ENCODE measurements around the gene TSPAN33.
"Not testable (repeated sequence)": the region's sequence is repeated elsewhere in the genome, so short reads cannot be mapped to it uniquely, and the experiment has no call there.

TSPAN33 gene

GRCh38 chr7:129144095-129144833, at the start of gene TSPAN33:
Gene TSPAN33 (plus strand): TSS chr7:129144707. CDS start chr7:129144981, 274 bp downstream.
- peak; percentile 13 for DNase-seq

GRCh38 chr7:129095258-129095657, 49.2 kb upstream of the TSPAN33 start:
- no peak for DNase-seq

- DNase-seq, result no peak
Measured at GRCh38 chr7:129098409-129099084, 46.0 kb upstream of the TSPAN33 start.

GRCh38 chr7:129100827-129101166, 43.7 kb upstream of the TSPAN33 start:
- no peak for DNase-seq

GRCh38 chr7:129101746-129102145, 42.8 kb upstream of the TSPAN33 start:
- no peak for DNase-seq

GRCh38 chr7:129103561-129104324, 40.8 kb upstream of the TSPAN33 start:
- no peak for DNase-seq

GRCh38 chr7:129108581-129108980, 35.9 kb upstream of the TSPAN33 start:
- DNase-seq, result no peak

- no peak for DNase-seq
Measured at GRCh38 chr7:129110258-129110981, 34.1 kb upstream of the TSPAN33 start.

GRCh38 chr7:129110982-129111376, 33.5 kb upstream of the TSPAN33 start:
- no peak for DNase-seq

GRCh38 chr7:129115676-129116075, 28.8 kb upstream of the TSPAN33 start:
- no peak for DNase-seq

GRCh38 chr7:129118182-129118581, 26.3 kb upstream of the TSPAN33 start:
- no peak for DNase-seq

- no peak for DNase-seq
Measured at GRCh38 chr7:129118976-129119375, 25.5 kb upstream of the TSPAN33 start.

- DNase-seq, result not testable (repeated sequence)
Measured at GRCh38 chr7:129121501-129122077, 22.9 kb upstream of the TSPAN33 start.

GRCh38 chr7:129122078-129122750, 22.3 kb upstream of the TSPAN33 start:
- no peak for DNase-seq

GRCh38 chr7:129122751-129123509, 21.6 kb upstream of the TSPAN33 start:
- DNase-seq, result no peak

- DNase-seq, result no peak
Measured at GRCh38 chr7:129123510-129123857, 21.0 kb upstream of the TSPAN33 start.

- DNase-seq, result no peak
Measured at GRCh38 chr7:129126314-129126713, 18.2 kb upstream of the TSPAN33 start.

- no peak for DNase-seq
Measured at GRCh38 chr7:129127154-129127553, 17.4 kb upstream of the TSPAN33 start.

- DNase-seq, result no peak
Measured at GRCh38 chr7:129127601-129128000, 16.9 kb upstream of the TSPAN33 start.

- no peak for DNase-seq
Measured at GRCh38 chr7:129134356-129134987, 10.0 kb upstream of the TSPAN33 start.
